ENCODE results near the gene MRPL42.

DNA sequence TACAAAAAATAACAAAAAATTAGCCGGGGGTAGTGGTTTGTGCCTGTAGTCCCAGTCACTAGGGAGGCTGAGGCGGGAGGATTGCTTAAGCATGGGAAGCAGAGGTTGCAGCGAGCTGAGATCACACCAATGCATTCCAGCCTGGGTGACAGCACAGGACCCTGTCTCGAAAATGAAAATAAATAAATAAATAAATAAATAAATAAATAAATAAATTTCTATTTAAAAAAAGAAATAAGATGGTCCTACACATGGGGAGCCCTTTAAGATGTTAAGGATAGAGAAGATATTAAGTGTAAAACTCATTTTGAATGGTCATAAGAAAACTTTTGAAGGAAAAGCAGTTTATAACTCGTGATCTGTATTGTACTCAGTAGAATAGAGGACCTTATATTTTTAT lies 8.2 kb upstream of the MRPL42 start:
- TF ChIP-seq, protein P1, sequence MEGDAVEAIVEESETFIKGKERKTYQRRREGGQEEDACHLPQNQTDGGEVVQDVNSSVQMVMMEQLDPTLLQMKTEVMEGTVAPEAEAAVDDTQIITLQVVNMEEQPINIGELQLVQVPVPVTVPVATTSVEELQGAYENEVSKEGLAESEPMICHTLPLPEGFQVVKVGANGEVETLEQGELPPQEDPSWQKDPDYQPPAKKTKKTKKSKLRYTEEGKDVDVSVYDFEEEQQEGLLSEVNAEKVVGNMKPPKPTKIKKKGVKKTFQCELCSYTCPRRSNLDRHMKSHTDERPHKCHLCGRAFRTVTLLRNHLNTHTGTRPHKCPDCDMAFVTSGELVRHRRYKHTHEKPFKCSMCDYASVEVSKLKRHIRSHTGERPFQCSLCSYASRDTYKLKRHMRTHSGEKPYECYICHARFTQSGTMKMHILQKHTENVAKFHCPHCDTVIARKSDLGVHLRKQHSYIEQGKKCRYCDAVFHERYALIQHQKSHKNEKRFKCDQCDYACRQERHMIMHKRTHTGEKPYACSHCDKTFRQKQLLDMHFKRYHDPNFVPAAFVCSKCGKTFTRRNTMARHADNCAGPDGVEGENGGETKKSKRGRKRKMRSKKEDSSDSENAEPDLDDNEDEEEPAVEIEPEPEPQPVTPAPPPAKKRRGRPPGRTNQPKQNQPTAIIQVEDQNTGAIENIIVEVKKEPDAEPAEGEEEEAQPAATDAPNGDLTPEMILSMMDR (IDR thresholded peaks at IDR 0.05): no peak
- TF ChIP-seq POLR2A (IDR thresholded peaks at IDR 0.05): no peak
